Heart right ventricle (tissue), 16 donors: ENCODE measurements around the gene AP2A1. TPM values are rescaled to one million over a fixed set of nuclear protein-coding genes. Genes with fewer than 3 reads are reported as not detected.
"Not testable (repeated sequence)": the region's sequence is repeated elsewhere in the genome, so short reads cannot be mapped to it uniquely, and the experiment has no call there.

ENCODE experiments used
- ATAC-seq, 8 donors: fragments of 200-7000 bp; cut with Tn5 transposase; one replicate each; pipeline ENCODE4 v1.9.1; 2020; ENCODE audit warnings: mild to moderate bottlenecking in 8 of 8, moderate library complexity in 8 of 8, moderate number of reproducible peaks in 1 of 8
- DNase-seq, 2 donors: peaks; one replicate each; pipeline ENCODE4 v3.0.0-alpha.2; 2020
- H3K27ac ChIP-seq, 10 donors: fragments of 200-600 bp; sonication (generic) in 2 of 10; one replicate each; pipeline versions ENCODE4 v1.5.0 to v1.8.0; 2020 to 2022; ENCODE audit warnings: mild to moderate bottlenecking in 3 of 10
- H3K27me3 ChIP-seq, 7 donors: fragments of 200-600 bp; one replicate each; pipeline ENCODE4 v1.8.0; 2021 to 2022; ENCODE audit warnings: mild to moderate bottlenecking in 2 of 7
- H3K36me3 ChIP-seq, 9 donors: fragments of 200-600 bp; sonication (generic) in 1 of 9; one replicate each; pipeline versions ENCODE4 v1.5.0 to v1.8.0; 2020 to 2022; ENCODE audit warnings: mild to moderate bottlenecking in 2 of 9
- H3K4me1 ChIP-seq, 9 donors: fragments of 200-600 bp; sonication (generic) in 1 of 9; one replicate each; pipeline versions ENCODE4 v1.5.0 to v1.8.0; 2020 to 2022; ENCODE audit warnings: mild to moderate bottlenecking in 4 of 9
- H3K4me3 ChIP-seq, 10 donors: fragments of 200-600 bp; sonication (generic) in 2 of 10; one replicate each; pipeline versions ENCODE4 v1.5.0 to v1.8.0; 2020 to 2022; ENCODE audit warnings: mild to moderate bottlenecking in 7 of 10, moderate library complexity in 2 of 10
- H3K9me3 ChIP-seq, 11 donors: fragments of 200-600 bp in 10 of 11; sonication (generic) in 2 of 11; one replicate each; pipeline versions ENCODE4 v1.5.0 to v1.8.0; 2013 to 2022; ENCODE audit warnings: mild to moderate bottlenecking in 2 of 11, control low read depth in 1 of 11, moderate library complexity in 1 of 11
- CTCF ChIP-seq, 9 donors: fragments of 200-600 bp; sonication (generic) in 2 of 9; IDR thresholded peaks; one replicate each; pipeline versions ENCODE4 v1.5.0 to v1.8.0; 2021 to 2022; ENCODE audit warnings: antibody characterized with exemption in 9 of 9, mild to moderate bottlenecking in 5 of 9, moderate library complexity in 1 of 9
- WGBS, 2 donors: extraction: QIAGEN DNeasy Blood & Tissue Kit; methylation state at CpG; one replicate each; pipeline ENCODE4 v1.1.7; 2013; ENCODE audit warnings: inconsistent platforms in 1 of 2; 5-methylcytosine and 5-hydroxymethylcytosine counted together
- intact Hi-C, 10 donors: fragments of 100-400 bp; cut with DNase I; formaldehyde crosslinking; loops; one replicate each; pipeline versions ENCODE4 v1.11.1 to v1.14.2; 2022
- polyA plus RNA-seq, 2 donors: library from polyadenylated mRNA; stranded (reverse); fragments of 200-250 nt; gene quantifications; one replicate each; pipeline ENCODE4 v1.2.3, GENCODE V29; 2013
- total RNA-seq, 10 donors: library from RNA; stranded (reverse); fragmentation: NEBNext Ultra II Directional in 3 of 10; extraction: Animal tissue kit (Norgen Biotek cat#: 25700) in 3 of 10; gene quantifications; one replicate each; pipeline versions ENCODE4 v1.2.1 to v1.2.4, GENCODE V29; 2021 to 2023
- donor health status: Arrhythmogenic right ventricular cardiomyopathy.
- donor health status: ischemic (EF 13 %, LVEDD 7.1; RV severe dilation, severe dysfunction).
- donor health status: healthy with polysubstance abuse.
- donor health status: DM: no; HTN: yes; CAD: no.
- donor health status: DM: no; HTN: no; CAD: no.
- donor health status: ischemic (EF 25% LVEDD 6.9; RV normal size, moderate dysfunction).
- donor health status: ischemic (EF 25% LVEDD 5.7; RV mildly dilated, moderate dysfunction).
- donor health status: healthy.
- donor health status: DM: yes; HTN: yes; CAD: no.
- donor health status: Ischemic cardiomyopathy.
- donor health status: ischemic (EF 35%, LVEDD 5.7; RV mildly dilated, moderate dysfunction).
- donor health status: nonischemic (EF 11% LVEDD 7.7; RV severe dilation, severe dysfunction).
- donor health status: DM: yes; HTN: yes; CAD: no.
- donor health status: PGD.
- donor health status: ischemic (EF 29% LVEDD 5.4; RV normal size, mild dysfunction).
- donor health status: nonischemic (EF 23%, LVEDD 6.1; RV moderate dilation, normal function).

AP2A1 gene
- total and polyA plus RNA-seq, 12 donors, result 36.1 to 108 (median 62.6) TPM

GRCh38 chr19:49814010-49814409 is 47.2 kb downstream of the AP2A1 start:
- peaks cover 8 to 50% (median 34%) of the 10 kb centered on the region in 9 donors for H3K4me1 ChIP-seq
- no peaks in the 10 kb centered on the region for H3K36me3 ChIP-seq
- no peak for DNase-seq
- H3K4me3 ChIP-seq, result peak overlapping the region in 8 of 10 donors; percentile 42 to 86 (median 66)
- H3K27ac ChIP-seq, result peak overlapping the region; percentile 79 to 95 (median 88)
- TF ChIP-seq CTCF (IDR thresholded peaks at IDR 0.05), result no peak
- H3K27me3 ChIP-seq, result no peaks in the 10 kb centered on the region
- no peak for ATAC-seq
- intact Hi-C loops, result loop anchor here in 4 of 10 donors (5.0 kb wide), 2 partner anchors 38 to 47 kb away; partner anchors contain the start of genes PTOV1 (in 3 of the 4) and AP2A1 (in 1 of the 4)
- H3K9me3 ChIP-seq, result no peaks in the 10 kb centered on the region
- WGBS, 2 donors, result 63 to 68% methylated on average over 1 of the region's 1 CpG

- 87% methylated on average over 14 of the region's 14 CpGs for WGBS, 2 donors
- peak overlapping the region; percentile 61 to 98 (median 96) for H3K27ac ChIP-seq
- peaks cover 0 to 15% (median 0%) of the 10 kb centered on the region in 9 donors for H3K36me3 ChIP-seq
- DNase-seq (no peak), ATAC-seq (no peak)
- no peaks in the 10 kb centered on the region for H3K27me3 ChIP-seq
- peaks cover 5 to 52% (median 40%) of the 10 kb centered on the region in 9 donors for H3K4me1 ChIP-seq
- TF ChIP-seq CTCF (IDR thresholded peaks at IDR 0.05), result no peak
- H3K9me3 ChIP-seq, result no peaks in the 10 kb centered on the region
- no peak overlapping the region for H3K4me3 ChIP-seq
- intact Hi-C loops, result loop anchor here in 4 of 10 donors (2.0 to 5.0 kb wide), 3 partner anchors 34 to 51 kb away; partner anchors contain the start of genes PNKP (in 4 of the 4) and PTOV1 (in 2 of the 4)
These were observed 49.8 kb downstream of the AP2A1 start for GRCh38 chr19:49816590-49816989.

- Histone ChIP-seq H3K27me3 (no peaks in the 10 kb centered on the region), H3K36me3 (peaks cover 0 to 20% (median 0%) of the 10 kb centered on the region in 9 donors), H3K27ac (peak within 1 kb of the TSS; percentile 83 to 98 (median 96)), H3K9me3 (no peaks in the 10 kb centered on the region), H3K4me1 (peaks cover 5 to 44% (median 38%) of the 10 kb centered on the region in 9 donors), H3K4me3 (peak within 1 kb of the TSS; percentile 49 to 93 (median 86))
- TF ChIP-seq CTCF (IDR thresholded peaks at IDR 0.05), result peak in 6 of 9 donors; percentile 27 to 59 (median 36)
- WGBS, 2 donors, result 0 to 1% methylated on average over 57 of the region's 57 CpGs
- DNase-seq (peak; percentile 85 to 87), ATAC-seq (peak; percentile 75 to 83 (median 78))
- intact Hi-C loops, result loop anchor here in 5 of 10 donors (1.0 to 5.0 kb wide), 5 partner anchors 33 to 52 kb away; partner anchors contain the start of genes PNKP (in 4 of the 5) and PTOV1 (in 3 of the 5)
These were observed 51.3 kb downstream of the AP2A1 start, which contains the start of gene MED25 for GRCh38 chr19:49817964-49818648. Gene MED25 (plus strand): TSS chr19:49818289. CDS start chr19:49818342, 53 bp downstream.

GRCh38 chr19:49818649-49819370 is 52.0 kb downstream of the AP2A1 start:
- DNase-seq (no peak), ATAC-seq (peak in 1 of 8 donors; percentile 7)
- no peak for TF ChIP-seq CTCF (IDR thresholded peaks at IDR 0.05)
- WGBS, 2 donors, result 22 to 24% methylated on average over 16 of the region's 16 CpGs
- Histone ChIP-seq H3K36me3 (peaks cover 0 to 27% (median 0%) of the 10 kb centered on the region in 9 donors), H3K27me3 (no peaks in the 10 kb centered on the region), H3K4me1 (peaks cover 5 to 43% (median 36%) of the 10 kb centered on the region in 9 donors), H3K4me3 (peak overlapping the region; percentile 49 to 93 (median 86)), H3K27ac (peak overlapping the region; percentile 83 to 98 (median 96)), H3K9me3 (no peaks in the 10 kb centered on the region)
- intact Hi-C loops, result loop anchor here in 5 of 10 donors (2.0 to 5.0 kb wide), 4 partner anchors 32 to 50 kb away; partner anchors contain the start of genes PNKP (in 4 of the 5) and PTOV1 (in 2 of the 5)

- Histone ChIP-seq H3K27ac (peak overlapping the region in 8 of 10 donors; percentile 92 to 98 (median 96)), H3K4me1 (peaks cover 5 to 37% (median 30%) of the 10 kb centered on the region in 9 donors), H3K36me3 (peaks cover 0 to 35% (median 0%) of the 10 kb centered on the region in 9 donors), H3K4me3 (peak overlapping the region in 8 of 10 donors; percentile 49 to 93 (median 88))
- H3K27me3 ChIP-seq, ATAC-seq, H3K9me3 ChIP-seq, DNase-seq: not testable (repeated sequence)
- intact Hi-C loops, result loop anchor here in 5 of 10 donors (2.0 to 5.0 kb wide), 4 partner anchors 31 to 49 kb away; partner anchors contain the start of genes PNKP (in 4 of the 5) and PTOV1 (in 2 of the 5)
- 65 to 68% methylated on average over 7 of the region's 7 CpGs for WGBS, 2 donors
These were observed 52.8 kb downstream of the AP2A1 start for GRCh38 chr19:49819452-49820115.
